GM10847 (cell line): ENCODE results near the gene ALS2.

Experiments
- POLR2A ChIP-seq: IDR thresholded peaks from 2 replicates; pipeline ENCODE4 v1.6.1; 2011; ENCODE audit not compliant: insufficient read length; ENCODE audit errors: extremely low read depth

The ALS2 gene

DNA sequence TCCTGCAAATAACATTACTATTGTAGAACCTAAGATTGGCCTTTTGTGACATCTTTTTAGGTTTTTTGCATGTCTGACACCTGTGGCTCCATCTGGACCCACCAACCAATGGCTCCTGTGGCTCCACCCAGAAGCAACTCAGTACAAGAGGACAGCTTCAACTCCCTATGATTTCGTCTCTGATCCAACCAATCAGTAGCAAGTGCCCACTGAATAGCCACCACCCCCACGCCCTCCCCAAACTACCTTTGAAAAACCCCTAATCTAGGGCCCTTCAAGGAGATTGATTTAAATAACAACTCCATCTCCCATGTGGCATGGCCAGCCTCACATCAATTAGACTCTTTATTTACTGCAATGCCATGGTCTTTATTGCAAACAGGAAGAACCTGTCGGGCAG, 105.9 kb downstream of the ALS2 start:
- TF ChIP-seq POLR2A: no peak

DNA sequence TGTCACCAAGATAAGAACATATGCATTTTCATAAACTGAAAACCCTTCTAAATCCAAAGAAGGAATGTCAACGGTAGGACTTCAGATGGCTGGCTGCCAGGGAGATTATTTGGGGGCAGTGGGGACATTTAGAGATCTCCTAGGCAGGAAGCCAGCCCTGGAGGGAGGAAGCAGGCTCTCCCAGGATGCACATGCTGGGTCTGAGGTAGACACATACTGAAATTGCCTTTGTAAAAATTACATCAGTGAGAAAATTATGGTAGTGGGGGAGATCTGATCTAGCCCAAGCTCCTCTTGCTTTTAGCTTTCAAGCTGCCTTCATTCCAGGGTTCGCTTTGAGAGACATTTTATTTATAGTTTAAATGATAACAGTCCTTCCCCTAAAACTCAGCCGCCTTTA, 106.4 kb downstream of the ALS2 start:
- no peak for TF ChIP-seq POLR2A

- no peak for TF ChIP-seq POLR2A
These were observed 107.2 kb downstream of the ALS2 start for GRCh38 chr2:201673546-201673945.

GRCh38 chr2:201669865-201670264, 110.9 kb downstream of the ALS2 start:
- no peak for TF ChIP-seq POLR2A

GRCh38 chr2:201668402-201668910, 112.3 kb downstream of the ALS2 start:
- TF ChIP-seq POLR2A: no peak

DNA sequence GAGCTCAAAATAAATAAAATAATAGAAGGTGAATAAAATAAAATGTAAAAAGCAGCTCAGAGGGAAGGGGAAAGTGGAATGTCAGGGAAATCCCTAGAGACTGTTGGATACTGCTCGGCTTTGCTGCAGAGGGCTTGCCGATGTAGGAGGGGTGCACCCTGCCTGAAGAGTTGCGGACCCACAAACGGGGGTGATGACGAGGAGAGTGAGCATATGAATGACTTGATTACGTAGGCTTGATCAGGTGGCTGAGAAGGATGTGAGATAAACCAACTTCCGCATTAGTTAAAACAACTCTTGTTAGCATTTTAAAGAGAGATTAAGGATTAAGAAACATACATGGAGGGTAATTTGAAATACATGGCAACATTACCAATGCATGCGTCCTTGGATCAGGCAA, 116.4 kb downstream of the ALS2 start:
- no peak for TF ChIP-seq POLR2A

- TF ChIP-seq POLR2A: no peak
These were observed 119.4 kb downstream of the ALS2 start for GRCh38 chr2:201661366-201661765.

GRCh38 chr2:201660293-201660895, 120.3 kb downstream of the ALS2 start:
- TF ChIP-seq POLR2A: no peak

- TF ChIP-seq POLR2A: no peak
These were observed 124.0 kb downstream of the ALS2 start for GRCh38 chr2:201656740-201657139.

GRCh38 chr2:201656102-201656501, 124.6 kb downstream of the ALS2 start:
- TF ChIP-seq POLR2A: no peak

DNA sequence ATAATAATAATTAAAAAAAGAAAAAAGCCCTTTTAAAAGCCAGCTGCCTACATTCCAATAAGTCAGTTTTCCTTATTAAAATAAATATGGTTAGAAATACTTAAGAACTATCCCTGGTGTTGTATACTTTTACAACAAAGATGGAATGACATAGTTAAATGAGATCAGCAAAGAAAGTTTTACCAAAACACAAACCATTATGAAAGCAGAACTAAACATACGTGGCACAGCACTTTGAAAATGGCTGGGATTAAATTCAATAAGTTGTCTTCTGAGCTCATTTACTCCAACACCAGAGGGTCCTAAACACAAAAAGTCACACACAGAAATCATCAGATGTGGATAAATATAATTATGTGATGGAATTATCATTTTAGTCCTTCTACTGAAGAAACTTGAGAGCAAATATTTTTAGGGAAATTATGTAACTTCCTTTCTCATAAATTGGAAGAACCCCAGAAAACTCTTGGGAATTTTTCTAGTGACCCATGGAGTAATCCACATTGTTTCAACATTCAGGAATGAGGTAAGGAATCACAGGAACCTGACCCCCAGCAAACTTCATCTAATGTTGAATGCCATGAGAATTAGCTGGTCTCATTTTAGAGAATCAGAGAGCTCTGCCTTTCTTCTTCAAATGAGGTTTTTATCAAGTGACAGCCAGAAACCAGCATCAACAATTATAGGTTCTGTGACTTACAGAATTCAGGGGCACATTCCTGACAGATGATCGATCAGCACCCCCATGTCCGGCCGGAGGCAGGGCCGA, 125.9 kb downstream of the ALS2 start:
- TF ChIP-seq POLR2A: no peak

DNA sequence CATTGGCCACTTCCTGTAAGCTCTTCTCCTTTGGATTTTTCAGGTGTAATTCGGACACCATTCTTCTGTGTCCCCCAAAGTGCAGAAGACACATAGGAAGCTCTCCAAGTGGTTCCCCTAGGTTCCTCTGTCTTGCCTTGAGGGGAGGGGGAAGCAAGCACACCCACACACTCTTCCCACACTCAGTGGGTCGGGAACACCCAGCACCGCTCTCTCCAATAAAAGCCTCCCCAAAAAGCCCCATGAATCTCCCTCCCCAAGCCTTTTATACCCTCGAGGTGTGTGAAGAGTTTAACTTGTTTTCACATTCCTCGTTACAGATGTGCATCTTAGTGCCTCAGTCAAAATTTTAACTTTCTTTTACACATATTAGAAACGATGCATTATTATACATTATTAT, 127.5 kb downstream of the ALS2 start:
- no peak for TF ChIP-seq POLR2A
